Limb (tissue), 2 donors: Measurements from ENCODE around the gene LAMTOR4.

Experiments used
- DNase-seq, 2 donors: peaks; one replicate each; pipeline ENCODE4 v3.0.0-alpha.2; 2016; ENCODE audit errors: extremely low spot score in 2 of 2

The LAMTOR4 gene

GRCh38 chr7:100148559-100149328 is at the start of gene LAMTOR4:
TSS of gene LAMTOR4 (plus strand) at chr7:100148918. CDS start at chr7:100148973, 55 bp downstream.
- DNase-seq, result peak; percentile 97 to 99

- no peak for DNase-seq
Observed at GRCh38 chr7:100099452-100099851, 49.3 kb upstream of the LAMTOR4 start.

DNA sequence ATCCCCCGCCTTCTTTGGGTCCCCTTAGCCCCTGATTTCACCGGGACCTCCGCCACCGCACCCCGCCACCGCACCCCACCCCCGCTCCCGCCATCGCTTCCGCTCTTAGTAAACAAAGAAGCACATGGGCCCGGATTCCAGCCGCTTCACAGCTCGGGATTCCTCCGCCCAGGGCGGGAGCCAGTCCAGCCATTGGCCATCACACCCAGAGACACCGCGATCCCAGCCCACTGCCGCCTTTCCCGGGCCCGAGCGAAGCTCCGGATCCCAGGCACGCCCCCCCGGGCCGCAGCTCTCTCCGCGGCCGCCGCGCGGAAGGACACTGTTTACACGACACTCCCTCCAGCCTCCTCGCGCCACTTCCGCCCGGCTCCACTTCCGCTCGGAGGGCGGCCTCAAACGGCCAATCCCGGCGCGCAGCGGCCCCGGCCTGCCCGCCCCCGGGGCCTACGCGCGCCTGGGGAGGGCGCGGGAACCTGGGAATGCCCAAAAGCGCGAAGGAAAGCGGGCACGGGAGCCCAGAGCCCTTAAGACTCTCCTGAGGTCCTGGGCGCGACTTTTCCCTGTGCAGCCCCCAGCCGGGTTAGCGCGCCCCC is 48.2 kb upstream of the LAMTOR4 start:
- DNase-seq, result peak; percentile 92 to 97

DNA sequence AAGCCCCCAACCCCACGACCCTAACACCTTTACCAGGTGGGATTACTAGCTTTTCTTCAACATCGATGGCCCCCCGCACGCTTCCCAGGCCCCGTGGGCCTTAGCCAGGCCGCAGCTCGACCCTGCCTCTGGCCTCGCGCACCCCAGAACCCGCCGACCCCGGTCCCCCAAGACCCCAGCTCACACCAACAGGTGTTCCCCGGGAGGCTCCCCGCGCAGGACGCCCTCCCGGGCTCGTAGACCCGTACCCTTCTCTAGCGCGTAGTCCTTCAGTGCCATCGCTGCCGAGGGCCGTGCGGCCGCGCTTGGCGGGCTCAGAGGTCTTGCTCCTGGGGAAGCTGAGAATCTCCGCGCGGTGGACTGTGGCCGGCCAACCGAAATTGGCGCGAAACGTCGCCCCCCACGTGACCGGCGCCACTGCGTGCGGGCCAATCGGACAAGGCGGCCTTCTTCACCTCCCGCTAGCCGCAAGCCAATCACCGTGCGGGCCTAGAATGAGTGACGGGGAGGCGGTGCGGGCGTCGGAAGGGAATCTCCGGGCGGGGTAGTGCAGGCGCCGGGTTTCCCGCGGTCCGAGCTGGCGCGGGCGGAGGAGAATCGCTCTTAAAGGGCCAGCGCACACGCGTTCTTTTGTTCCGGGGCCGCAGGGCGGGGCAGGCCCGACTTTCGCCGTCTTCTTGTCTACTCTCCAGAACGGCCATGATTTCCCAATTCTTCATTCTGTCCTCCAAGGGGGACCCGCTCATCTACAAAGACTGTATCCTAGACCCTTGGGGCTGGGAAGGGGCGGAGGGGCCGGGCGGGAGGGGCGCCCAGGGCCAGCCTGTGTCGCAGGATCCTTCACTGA is 47.5 kb upstream of the LAMTOR4 start, which contains the start of the genes AP4M1 and MCM7:
Gene AP4M1 (plus strand): TSS at position 628 of the 847 bp plus-strand sequence. CDS start 72 bp downstream, at position 700.
Gene MCM7 (minus strand): TSS at position 382 of the 847 bp plus-strand sequence. CDS start 103 bp downstream, at position 279.
- peak; percentile 97 to 98 for DNase-seq

- DNase-seq, result no peak
Observed at GRCh38 chr7:100102950-100103840, 45.5 kb upstream of the LAMTOR4 start.

DNA sequence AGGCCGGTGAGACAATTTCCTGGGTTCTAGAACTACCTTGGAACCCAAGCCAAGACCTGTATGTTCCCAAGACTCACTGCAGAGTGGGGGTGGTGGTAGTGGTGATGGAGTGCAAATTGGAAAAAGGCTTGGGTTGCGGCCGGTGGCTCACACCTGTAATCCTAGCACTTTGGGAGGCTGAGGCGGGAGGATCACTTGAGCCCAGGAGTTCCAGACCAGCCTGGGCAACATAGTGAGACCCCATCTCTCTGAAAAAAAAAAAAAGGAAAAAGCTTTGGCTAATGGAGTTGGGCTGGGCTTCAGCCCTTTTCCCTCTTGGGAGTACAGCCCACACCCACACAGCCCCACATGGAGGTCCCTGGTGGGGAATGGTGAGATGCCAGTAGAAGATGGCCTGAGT is 43.2 kb upstream of the LAMTOR4 start:
- no peak for DNase-seq

- DNase-seq, result no peak
Observed at GRCh38 chr7:100106633-100107032, 42.1 kb upstream of the LAMTOR4 start.

- DNase-seq, result no peak
Observed at GRCh38 chr7:100107125-100107737, 41.5 kb upstream of the LAMTOR4 start.

GRCh38 chr7:100107890-100108289 is 40.8 kb upstream of the LAMTOR4 start:
- DNase-seq, result no peak

DNA sequence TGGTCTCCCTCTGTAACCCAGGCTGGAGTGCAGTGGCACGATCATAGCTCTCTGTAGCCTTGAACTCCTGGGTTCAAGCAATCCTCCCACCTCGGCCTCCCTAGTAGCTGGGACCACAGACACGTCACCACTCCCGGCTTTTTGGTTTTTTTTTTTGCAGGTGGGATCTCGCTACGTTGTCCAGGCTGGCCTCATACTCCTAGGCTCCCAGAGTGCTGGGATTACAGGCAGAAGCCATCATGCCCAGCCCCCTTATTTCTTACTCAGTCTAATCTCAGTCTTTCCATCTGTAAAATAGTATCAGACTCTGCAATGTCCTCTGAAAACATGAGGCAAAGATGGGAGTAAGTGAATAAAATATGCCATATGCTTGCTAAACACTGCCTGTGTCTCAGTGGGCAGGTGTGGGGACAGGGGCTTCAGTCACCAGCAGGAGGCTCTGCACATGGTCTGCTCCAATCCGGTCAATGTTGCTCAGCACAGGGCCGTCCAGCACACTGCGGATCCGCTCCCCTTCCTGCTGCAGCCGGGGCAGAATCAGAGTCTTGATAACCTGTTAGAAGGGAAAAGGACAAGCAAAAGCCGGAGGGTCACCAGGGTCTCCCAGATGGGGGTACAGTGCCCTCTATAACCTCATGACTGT is 39.1 kb upstream of the LAMTOR4 start:
- no peak for DNase-seq

DNA sequence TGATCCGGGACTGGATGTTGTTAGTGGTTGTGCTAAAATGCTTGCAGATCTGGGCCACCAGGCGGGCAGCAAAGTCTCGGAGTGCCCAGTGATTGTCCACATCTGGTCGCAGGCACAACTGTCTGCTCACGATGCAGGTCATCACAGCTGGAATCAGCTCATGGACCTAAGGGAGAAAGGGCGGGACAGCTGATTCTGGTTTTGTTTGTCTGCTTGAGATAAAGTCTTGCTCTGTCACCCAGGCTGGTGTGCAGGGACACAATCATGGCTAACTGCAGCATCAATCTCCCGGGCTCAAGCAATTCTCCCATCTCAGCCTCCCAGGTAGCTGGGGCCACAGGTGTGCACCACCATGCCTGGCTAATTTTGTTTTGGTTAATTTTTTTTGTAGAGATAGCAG is 37.6 kb upstream of the LAMTOR4 start:
- no peak for DNase-seq

DNA sequence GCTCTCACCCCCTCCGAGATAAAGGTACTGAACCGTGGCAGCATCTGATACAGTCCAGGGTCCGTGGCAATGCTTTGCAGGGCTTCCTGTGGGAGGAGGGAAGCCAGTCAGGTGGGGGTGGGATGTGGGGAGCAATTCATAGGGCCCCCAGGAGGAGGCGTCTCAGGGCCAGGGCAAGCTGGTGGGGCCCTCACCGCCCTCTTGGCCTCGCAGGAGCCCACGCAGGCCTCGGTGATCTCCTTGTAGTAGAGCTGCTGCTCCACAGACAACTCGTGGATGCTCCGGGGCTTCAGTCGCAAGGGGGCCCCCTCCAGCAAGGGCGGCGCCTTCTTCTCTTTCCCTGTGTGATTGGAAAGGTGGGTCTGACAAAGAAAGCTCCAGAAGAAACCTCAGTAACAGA is 36.8 kb upstream of the LAMTOR4 start:
- DNase-seq, result no peak

DNA sequence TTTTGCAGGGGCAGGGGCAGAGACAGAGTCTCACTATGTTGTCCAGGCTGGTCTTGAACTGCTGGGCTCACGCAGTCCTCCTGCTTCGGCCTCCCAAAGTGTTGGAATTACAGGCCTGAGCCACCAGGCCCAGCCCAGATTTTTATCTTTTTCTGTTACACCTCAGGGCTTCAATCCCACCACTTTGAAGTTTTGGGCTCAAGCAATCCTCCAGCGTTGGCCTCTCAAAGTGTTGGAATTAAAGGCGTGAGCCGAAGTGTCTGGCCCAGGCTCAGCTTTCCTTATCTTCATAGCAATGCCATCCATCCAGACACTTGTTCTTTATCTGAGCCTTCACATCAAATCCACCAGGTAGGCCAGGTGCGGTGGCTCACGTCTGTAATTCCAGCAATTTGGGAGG is 33.7 kb upstream of the LAMTOR4 start:
- no peak for DNase-seq

DNA sequence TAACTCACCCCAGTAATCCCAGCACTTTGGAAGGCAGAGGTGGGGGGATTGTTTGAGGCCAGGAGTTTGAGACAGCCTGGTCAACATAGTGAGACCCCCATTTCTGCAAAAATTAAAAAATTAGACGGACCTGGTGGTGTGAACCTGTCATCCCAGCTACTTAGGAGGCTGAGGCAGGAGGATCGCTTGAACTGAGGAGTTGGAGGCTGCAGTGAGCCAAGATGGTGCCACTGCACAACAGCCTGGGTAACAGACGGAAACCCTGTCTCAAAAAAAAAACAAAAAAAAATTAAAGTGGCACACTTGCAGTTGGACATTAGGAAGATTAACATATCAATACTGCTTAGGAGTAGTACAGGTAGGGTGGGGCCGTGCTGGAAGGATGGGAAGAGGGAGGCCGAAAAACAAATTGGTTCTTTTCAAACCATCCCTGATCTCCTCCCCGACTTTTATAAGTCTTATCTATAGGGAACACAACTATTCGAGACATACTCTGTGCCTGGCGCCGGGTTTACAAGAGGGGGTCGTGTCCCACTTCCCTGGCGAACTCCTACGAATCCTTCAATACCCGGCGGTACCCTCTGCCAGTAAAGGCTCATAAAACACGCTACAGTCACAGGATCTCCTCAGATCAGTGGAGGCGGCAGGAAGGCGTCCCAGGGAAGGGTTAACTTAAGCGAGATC is 30.2 kb upstream of the LAMTOR4 start:
- no peak for DNase-seq

- DNase-seq, result peak; percentile 95 to 98
Observed at GRCh38 chr7:100119072-100119969, 29.4 kb upstream of the LAMTOR4 start, which contains the start of the genes CNPY4 and TAF6. TSS of gene CNPY4 (plus strand) at chr7:100119634. CDS start at chr7:100119745, 111 bp downstream. TSS of gene TAF6 (minus strand) at chr7:100119358. CDS start at chr7:100114209, 5,149 bp downstream.

GRCh38 chr7:100119970-100120732 is 28.6 kb upstream of the LAMTOR4 start:
- peak; percentile 77 to 85 for DNase-seq

- DNase-seq, result no peak
Observed at GRCh38 chr7:100120733-100121036, 28.0 kb upstream of the LAMTOR4 start.
